ENCODE results near the gene HMGN2. TPM values are rescaled to one million over a fixed set of nuclear protein-coding genes. Genes with fewer than 3 reads are reported as not detected.

The HMGN2 gene
- total and polyA plus RNA-seq, 2 of the 13 experiments (the other 11 are each of a cell fraction or from before 2014, with no cell fraction given): 63.4 to 343 TPM

GRCh38 chr1:26471498-26472319 is 531 bp upstream of the HMGN2 start (continued):
- TF ChIP-seq SALL1 (CRISPR knock-in tag; IDR thresholded peaks at IDR 0.05) (no peak), FOXA3 (CRISPR knock-in tag; IDR thresholded peaks at IDR 0.05) (no peak), JUN (CRISPR knock-in tag; IDR thresholded peaks at IDR 0.05) (no peak), TAF15 (IDR thresholded peaks at IDR 0.05; ENCODE audit: low read depth, low read length, poor library complexity, severe bottlenecking) (no peak), KAT8 (CRISPR knock-in tag; IDR thresholded peaks at IDR 0.05) (no peak), ZNF567 (CRISPR knock-in tag; IDR thresholded peaks at IDR 0.05; ENCODE audit: borderline replicate concordance) (no peak), SPEN (CRISPR knock-in tag; IDR thresholded peaks at IDR 0.05; ENCODE audit: low read depth) (no peak), SAFB2 (CRISPR knock-in tag; IDR thresholded peaks at IDR 0.05; ENCODE audit: borderline replicate concordance, low read depth) (0 out of 2 replicates have a peak, but pooled peaks have one; percentile 66), ELF4 (CRISPR knock-in tag; IDR thresholded peaks at IDR 0.05; ENCODE audit: borderline replicate concordance) (no peak), ZBTB49 (CRISPR knock-in tag; IDR thresholded peaks at IDR 0.05; ENCODE audit: borderline replicate concordance) (no peak), PTBP1 (IDR thresholded peaks at IDR 0.05; ENCODE audit: low read depth, low read length, poor library complexity, severe bottlenecking) (no peak), CEBPG (CRISPR knock-in tag; IDR thresholded peaks at IDR 0.05) (no peak), ZNF574 (CRISPR knock-in tag; IDR thresholded peaks at IDR 0.05) (no peak), HNRNPH1 (optimal IDR thresholded peaks at IDR 0.05; ENCODE audit: low read depth, low read length) (no peak), NFKBIZ (CRISPR knock-in tag; IDR thresholded peaks at IDR 0.05) (no peak), ZNF281 (CRISPR knock-in tag; IDR thresholded peaks at IDR 0.05; ENCODE audit: borderline replicate concordance) (no peak), PHF20 (CRISPR knock-in tag; IDR thresholded peaks at IDR 0.05) (no peak), FOXA1 (IDR thresholded peaks at IDR 0.05) (no peak), FOXA1 (CRISPR knock-in tag; IDR thresholded peaks at IDR 0.05) (no peak), ZSCAN20 (CRISPR knock-in tag; IDR thresholded peaks at IDR 0.05; ENCODE audit: borderline replicate concordance) (no peak)
- TF ChIP-seq, protein P1, sequence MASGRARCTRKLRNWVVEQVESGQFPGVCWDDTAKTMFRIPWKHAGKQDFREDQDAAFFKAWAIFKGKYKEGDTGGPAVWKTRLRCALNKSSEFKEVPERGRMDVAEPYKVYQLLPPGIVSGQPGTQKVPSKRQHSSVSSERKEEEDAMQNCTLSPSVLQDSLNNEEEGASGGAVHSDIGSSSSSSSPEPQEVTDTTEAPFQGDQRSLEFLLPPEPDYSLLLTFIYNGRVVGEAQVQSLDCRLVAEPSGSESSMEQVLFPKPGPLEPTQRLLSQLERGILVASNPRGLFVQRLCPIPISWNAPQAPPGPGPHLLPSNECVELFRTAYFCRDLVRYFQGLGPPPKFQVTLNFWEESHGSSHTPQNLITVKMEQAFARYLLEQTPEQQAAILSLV (CRISPR knock-in tag; IDR thresholded peaks at IDR 0.05; ENCODE audit: borderline replicate concordance): 0 out of 2 replicates have a peak, but pooled peaks have one; percentile 9

All from HepG2 (cell line).